A673 (cell line): Measurements from ENCODE around the gene SLC22A12. TPM values are rescaled to one million over a fixed set of nuclear protein-coding genes. Genes with fewer than 3 reads are reported as not detected.

Source experiments
- BruUV-seq: library from RNA; stranded (reverse); fragments of 400-500 nt; replicated peaks from 2 replicates; lab custom pipeline; 2021; lab: Mats Ljungman, UMichigan
- CTCF ChIA-PET: fragments of 300-600 bp; sonication (Branson Sonifier 250); formaldehyde crosslinking; loops from one replicate; lab custom pipeline; 2022; ENCODE audit warnings: antibody characterized with exemption; lab: Charles Lee
- POLR2A ChIA-PET: fragments of 300-600 bp; sonication (Branson Sonifier 250); formaldehyde crosslinking; loops from one replicate; lab custom pipeline; 2022; ENCODE audit warnings: antibody characterized with exemption; ENCODE audit not compliant: low non-redundant PET; lab: Charles Lee
- DNase-seq: peaks from one replicate; pipeline ENCODE4 v3.0.0-alpha.2; 2015; ENCODE audit warnings: low spot score
- H3K27ac ChIP-seq: fragments of 200-600 bp; sonication (generic); 2 replicates; pipeline ENCODE4 v1.5.1; 2016; ENCODE audit warnings: mixed run types, low read depth, mild to moderate bottlenecking, mixed read lengths, antibody characterized with exemption, low read length; ENCODE audit not compliant: poor library complexity, severe bottlenecking
- H3K27me3 ChIP-seq: fragments of 200-600 bp; sonication (generic); replicated peaks from 2 replicates; pipeline ENCODE4 v1.6.1; 2017; ENCODE audit warnings: mixed run types, low read depth, mild to moderate bottlenecking, mixed read lengths, antibody characterized with exemption, low read length; ENCODE audit not compliant: insufficient read depth, poor library complexity
- H3K36me3 ChIP-seq: fragments of 200-600 bp; sonication (generic); 2 replicates; pipeline ENCODE4 v1.6.1; 2016; ENCODE audit warnings: mixed run types, mild to moderate bottlenecking, mixed read lengths, antibody characterized with exemption, low read length; ENCODE audit not compliant: insufficient read depth, poor library complexity, severe bottlenecking
- H3K4me1 ChIP-seq: fragments of 200-600 bp; sonication (generic); 2 replicates; pipeline ENCODE4 v1.6.1; 2017; ENCODE audit warnings: mixed run types, mild to moderate bottlenecking, mixed read lengths, antibody characterized with exemption, low read length; ENCODE audit not compliant: insufficient read depth, poor library complexity, severe bottlenecking
- H3K4me3 ChIP-seq: fragments of 200-600 bp; sonication (generic); 2 replicates; pipeline ENCODE4 v1.5.1; 2016; ENCODE audit warnings: low read depth, mixed run types, mild to moderate bottlenecking, mixed read lengths, low read length; ENCODE audit not compliant: poor library complexity, severe bottlenecking
- H3K9me3 ChIP-seq: fragments of 200-600 bp; sonication (generic); 2 replicates; pipeline ENCODE4 v1.6.1; 2016; ENCODE audit warnings: mixed run types, low read depth, mild to moderate bottlenecking, mixed read lengths, antibody characterized with exemption, low read length; ENCODE audit not compliant: poor library complexity, severe bottlenecking
- CTCF ChIP-seq: fragments of 300-800, 200-600 bp; sonication (generic); conservative IDR thresholded peaks from 2 replicates; pipeline ENCODE4 v1.5.1; 2017; ENCODE audit warnings: low read depth, mild to moderate bottlenecking, antibody characterized with exemption, low read length, moderate library complexity, mixed read lengths
- EZH2 ChIP-seq: fragments of 200-600 bp; sonication (generic); IDR thresholded peaks from 2 replicates; pipeline ENCODE4 v1.6.1; 2017; ENCODE audit warnings: borderline replicate concordance, low read depth, mild to moderate bottlenecking, mixed read lengths, antibody characterized with exemption, low read length; ENCODE audit not compliant: poor library complexity, severe bottlenecking
- intact Hi-C: fragments of 100-400 bp; cut with micrococcal nuclease; formaldehyde crosslinking; loops from one replicate; pipeline ENCODE4 v1.10.0; 2022; ENCODE audit not compliant: unreplicated experiment
- total RNA-seq: library from RNA; stranded (reverse); gene quantifications from 2 replicates; pipeline ENCODE4 v1.2.3, GENCODE V29; 2021

SLC22A12 gene
- total RNA-seq, 1 experiment from 2014 or later: not detected

GRCh38 chr11:64591257-64592233 is 525 bp downstream of the SLC22A12 start:
- Histone ChIP-seq H3K4me3 (no peak overlapping the region), H3K36me3 (no peaks in the 10 kb centered on the region), H3K27me3 (no peaks in the 10 kb centered on the region), H3K27ac (no peak overlapping the region), H3K4me1 (no peaks in the 10 kb centered on the region), H3K9me3 (no peaks in the 10 kb centered on the region)
- no TSS peak for BruUV-seq
- ChIA-PET POLR2A (no interaction called here), CTCF (no interaction called here)
- no peak for TF ChIP-seq EZH2
- TF ChIP-seq CTCF: no peak
- DNase-seq: no peak
- intact Hi-C loops: no loop called here

GRCh38 chr11:64592234-64592615 is 1.2 kb downstream of the SLC22A12 start:
- ChIA-PET CTCF (interaction anchor here (0.6 kb wide), 1 partner anchor 17 kb away, joined by 3 read pairs; no protein-coding TSS in a partner anchor), POLR2A (no interaction called here)
- Histone ChIP-seq H3K27ac (no peak overlapping the region), H3K36me3 (no peaks in the 10 kb centered on the region), H3K4me1 (no peaks in the 10 kb centered on the region), H3K4me3 (no peak overlapping the region), H3K9me3 (no peaks in the 10 kb centered on the region), H3K27me3 (no peaks in the 10 kb centered on the region)
- no peak for TF ChIP-seq EZH2
- no peak for TF ChIP-seq CTCF
- no TSS peak for BruUV-seq
- intact Hi-C loops: no loop called here
- DNase-seq: no peak

DNA sequence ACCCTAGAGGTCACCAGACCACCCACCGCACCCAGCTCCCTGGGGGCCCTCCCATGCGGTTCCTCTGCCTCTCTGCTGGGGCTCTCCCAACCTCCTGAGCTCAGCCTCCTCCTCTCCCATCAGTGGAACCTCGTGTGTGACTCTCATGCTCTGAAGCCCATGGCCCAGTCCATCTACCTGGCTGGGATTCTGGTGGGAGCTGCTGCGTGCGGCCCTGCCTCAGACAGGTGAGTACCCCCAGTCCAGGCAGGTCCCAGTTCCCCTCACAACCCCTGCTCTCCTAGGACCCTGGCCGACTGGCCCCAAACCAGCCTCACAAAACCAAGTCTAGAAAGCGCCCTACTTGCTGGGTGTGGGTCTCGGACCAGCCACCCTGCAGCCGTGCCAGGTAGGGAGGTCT is 1.6 kb downstream of the SLC22A12 start:
- intact Hi-C loops: no loop called here
- H3K36me3 ChIP-seq: no peaks in the 10 kb centered on the region
- no peaks in the 10 kb centered on the region for H3K27me3 ChIP-seq
- no TSS peak for BruUV-seq
- H3K4me3 ChIP-seq: no peak overlapping the region
- ChIA-PET CTCF (interaction anchor here (0.6 kb wide), 1 partner anchor 16 kb away, joined by 3 read pairs; no protein-coding TSS in a partner anchor), POLR2A (no interaction called here)
- no peak overlapping the region for H3K27ac ChIP-seq
- no peak for TF ChIP-seq EZH2
- TF ChIP-seq CTCF: no peak
- no peaks in the 10 kb centered on the region for H3K4me1 ChIP-seq
- H3K9me3 ChIP-seq: no peaks in the 10 kb centered on the region
- DNase-seq: no peak
